RWPE2 (cell line): ENCODE results near the gene IRF6.

Source experiments
- ATAC-seq: fragments of 200-7000 bp; cut with Tn5 transposase; 3 replicates; pipeline ENCODE4 v1.9.1; 2021; ENCODE audit warnings: low read depth
- DNase-seq: peaks from one replicate; pipeline ENCODE4 v3.0.0-alpha.2; 2020; ENCODE audit warnings: low spot score
- H3K27ac ChIP-seq: fragments of 450-650 bp; 2 replicates; pipeline ENCODE4 v1.5.1; 2017; ENCODE audit warnings: mild to moderate bottlenecking; ENCODE audit not compliant: poor library complexity, severe bottlenecking
- H3K27me3 ChIP-seq: fragments of 250-450 bp; sonication (Bioruptor Pico); 2 replicates; pipeline ENCODE4 v1.5.1; 2021; ENCODE audit warnings: mild to moderate bottlenecking, moderate library complexity; ENCODE audit not compliant: insufficient read depth, poor library complexity, severe bottlenecking
- H3K36me3 ChIP-seq: fragments of 250-450 bp; sonication (Bioruptor Pico); 2 replicates; pipeline ENCODE4 v1.5.1; 2020; ENCODE audit warnings: low read depth, mild to moderate bottlenecking, moderate library complexity
- H3K4me1 ChIP-seq: fragments of 250-450 bp; sonication (Bioruptor Pico); 2 replicates; pipeline ENCODE4 v1.5.1; 2021; ENCODE audit warnings: mild to moderate bottlenecking, moderate library complexity; ENCODE audit not compliant: insufficient read depth, poor library complexity, severe bottlenecking
- H3K4me3 ChIP-seq: fragments of 250-450 bp; sonication (Bioruptor Pico); 2 replicates; pipeline ENCODE4 v1.5.1; 2021; ENCODE audit warnings: mild to moderate bottlenecking, moderate library complexity; ENCODE audit not compliant: severe bottlenecking
- H3K9me3 ChIP-seq: fragments of 250-450 bp; sonication (Bioruptor Pico); 2 replicates; pipeline ENCODE4 v1.5.1; 2021; ENCODE audit warnings: mild to moderate bottlenecking, moderate library complexity; ENCODE audit not compliant: severe bottlenecking
- TF ChIP-seq, protein P1 (sequence below): fragments of 450-650 bp; IDR thresholded peaks from one replicate; pipeline ENCODE4 v1.5.1; 2017; ENCODE audit warnings: mild to moderate bottlenecking, moderate library complexity; ENCODE audit not compliant: poor library complexity, severe bottlenecking

The IRF6 gene

DNA sequence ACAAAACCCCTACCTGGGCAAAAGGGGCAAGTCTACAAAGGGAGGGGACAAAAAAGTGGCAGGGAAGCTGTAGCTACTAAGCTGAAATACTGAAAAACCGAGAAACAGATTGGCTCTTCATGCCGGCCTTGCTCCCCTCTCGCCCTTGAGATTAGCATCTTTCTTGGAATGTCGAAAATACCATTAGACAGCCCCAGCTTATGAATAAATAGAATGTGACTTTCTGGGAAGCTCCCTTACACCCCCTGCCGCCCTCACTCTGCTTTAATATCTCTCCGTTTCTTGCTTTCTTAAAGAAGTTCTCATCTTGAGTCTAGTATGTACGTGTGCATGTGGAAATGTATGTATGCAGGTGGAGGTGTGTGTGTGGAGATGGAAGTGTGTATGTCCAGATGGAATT, 36.0 kb downstream of the IRF6 start:
- Histone ChIP-seq H3K36me3 (no peaks in the 10 kb centered on the region), H3K27ac (peak overlapping the region; percentile 70), H3K9me3 (no peaks in the 10 kb centered on the region), H3K27me3 (no peaks in the 10 kb centered on the region), H3K4me1 (peaks cover 12% of the 10 kb centered on the region), H3K4me3 (no peak overlapping the region)
- DNase-seq (no peak), ATAC-seq (no peak)
- TF ChIP-seq, protein P1, sequence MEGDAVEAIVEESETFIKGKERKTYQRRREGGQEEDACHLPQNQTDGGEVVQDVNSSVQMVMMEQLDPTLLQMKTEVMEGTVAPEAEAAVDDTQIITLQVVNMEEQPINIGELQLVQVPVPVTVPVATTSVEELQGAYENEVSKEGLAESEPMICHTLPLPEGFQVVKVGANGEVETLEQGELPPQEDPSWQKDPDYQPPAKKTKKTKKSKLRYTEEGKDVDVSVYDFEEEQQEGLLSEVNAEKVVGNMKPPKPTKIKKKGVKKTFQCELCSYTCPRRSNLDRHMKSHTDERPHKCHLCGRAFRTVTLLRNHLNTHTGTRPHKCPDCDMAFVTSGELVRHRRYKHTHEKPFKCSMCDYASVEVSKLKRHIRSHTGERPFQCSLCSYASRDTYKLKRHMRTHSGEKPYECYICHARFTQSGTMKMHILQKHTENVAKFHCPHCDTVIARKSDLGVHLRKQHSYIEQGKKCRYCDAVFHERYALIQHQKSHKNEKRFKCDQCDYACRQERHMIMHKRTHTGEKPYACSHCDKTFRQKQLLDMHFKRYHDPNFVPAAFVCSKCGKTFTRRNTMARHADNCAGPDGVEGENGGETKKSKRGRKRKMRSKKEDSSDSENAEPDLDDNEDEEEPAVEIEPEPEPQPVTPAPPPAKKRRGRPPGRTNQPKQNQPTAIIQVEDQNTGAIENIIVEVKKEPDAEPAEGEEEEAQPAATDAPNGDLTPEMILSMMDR: no peak

DNA sequence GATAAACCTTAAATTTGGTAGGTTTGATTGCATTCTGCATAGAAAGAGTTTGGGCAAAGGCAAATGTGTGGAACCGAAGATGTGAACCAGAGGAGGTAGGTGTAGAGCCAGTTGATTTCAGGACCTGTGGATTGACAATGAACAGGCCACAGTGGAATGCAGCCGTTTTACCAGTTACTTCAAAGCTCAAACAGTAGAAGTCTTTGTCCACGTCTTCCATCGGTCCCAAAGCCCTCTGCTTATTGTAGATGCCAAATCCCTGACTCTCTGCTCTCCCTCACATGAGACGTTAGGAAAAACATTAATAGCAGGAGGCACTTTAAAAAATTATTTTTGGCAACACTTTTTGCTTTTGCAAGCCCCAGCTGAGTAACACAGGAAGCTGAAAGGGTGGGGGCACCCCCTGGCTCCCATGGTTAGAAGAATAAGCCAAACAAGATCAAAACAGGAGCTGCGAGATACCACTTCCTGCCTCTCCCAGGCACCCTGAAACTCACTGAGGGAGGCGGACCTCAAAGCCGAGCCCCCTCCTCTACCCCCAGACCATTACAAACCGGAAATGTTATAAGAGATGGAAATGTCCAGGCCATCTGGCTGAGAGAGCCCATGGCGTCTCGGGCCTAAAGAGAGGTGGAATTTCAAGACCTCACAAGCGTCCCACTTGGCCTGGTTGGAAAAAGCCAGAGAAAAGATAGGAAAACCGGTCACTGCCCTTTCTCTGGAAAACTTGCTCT, 36.6 kb downstream of the IRF6 start:
- DNase-seq (no peak), ATAC-seq (peak; percentile 83)
- peak overlapping the region; percentile 70 for H3K27ac ChIP-seq

GRCh38 chr1:209768354-209768774, 37.6 kb downstream of the IRF6 start:
- ATAC-seq (no peak), DNase-seq (no peak)
- Histone ChIP-seq H3K4me3 (no peak overlapping the region), H3K36me3 (no peaks in the 10 kb centered on the region), H3K4me1 (peaks cover 12% of the 10 kb centered on the region), H3K9me3 (no peaks in the 10 kb centered on the region), H3K27ac (peak overlapping the region; percentile 70), H3K27me3 (no peaks in the 10 kb centered on the region)
- TF ChIP-seq, protein P1: no peak

More for the DNA sequence above, 36.6 kb downstream of the IRF6 start:
- TF ChIP-seq, protein P1: no peak
- H3K36me3 ChIP-seq: no peaks in the 10 kb centered on the region
- no peaks in the 10 kb centered on the region for H3K27me3 ChIP-seq
- no peak overlapping the region for H3K4me3 ChIP-seq
- H3K4me1 ChIP-seq: peaks cover 12% of the 10 kb centered on the region
- no peaks in the 10 kb centered on the region for H3K9me3 ChIP-seq

DNA sequence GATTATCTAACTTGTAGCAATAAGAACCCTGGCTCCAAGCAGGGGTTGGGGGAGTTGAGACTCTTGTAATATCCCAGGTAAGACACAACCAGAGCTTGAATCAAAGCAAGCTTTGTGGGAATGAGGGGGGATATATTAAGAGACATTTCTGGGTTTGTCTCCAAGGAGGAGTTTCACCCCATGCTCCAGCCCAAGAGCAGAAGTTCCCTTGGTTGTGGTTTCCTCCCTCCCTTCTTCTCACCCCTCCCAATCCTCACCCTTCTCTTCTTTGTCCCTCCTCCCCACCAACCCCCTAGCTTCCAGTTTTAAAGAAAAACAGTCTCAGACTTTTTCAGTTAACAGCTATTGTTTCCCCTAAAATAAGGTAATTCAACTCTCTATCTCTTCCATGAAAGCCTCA, 38.2 kb downstream of the IRF6 start:
- no peak overlapping the region for H3K27ac ChIP-seq
- TF ChIP-seq, protein P1: no peak

DNA sequence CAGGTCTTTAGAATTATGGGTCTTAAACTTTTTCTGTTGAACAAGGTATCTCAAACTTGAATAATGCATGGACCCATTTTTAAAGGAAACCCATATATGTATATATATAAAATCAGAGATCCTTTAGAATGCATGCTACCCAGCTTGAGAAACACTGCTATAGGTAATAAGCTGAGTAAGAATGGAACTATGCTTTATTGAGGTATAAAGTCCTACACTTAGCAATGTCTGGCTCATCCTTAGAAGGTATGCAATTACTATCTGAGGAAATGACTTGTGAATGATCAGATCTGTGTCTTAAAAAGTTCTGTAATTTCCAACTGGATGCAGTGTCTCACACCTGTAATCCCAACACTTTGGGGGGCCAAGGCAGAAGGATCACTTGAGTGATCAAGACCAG, 38.8 kb downstream of the IRF6 start:
- Histone ChIP-seq H3K9me3 (no peaks in the 10 kb centered on the region), H3K4me1 (peaks cover 12% of the 10 kb centered on the region), H3K4me3 (no peak overlapping the region), H3K36me3 (no peaks in the 10 kb centered on the region), H3K27ac (no peak overlapping the region), H3K27me3 (no peaks in the 10 kb centered on the region)
- DNase-seq (no peak), ATAC-seq (no peak)
- TF ChIP-seq, protein P1: no peak

More for the DNA sequence above, 38.2 kb downstream of the IRF6 start:
- H3K4me3 ChIP-seq: no peak overlapping the region
- ATAC-seq: no peak
- H3K27me3 ChIP-seq: no peaks in the 10 kb centered on the region
- DNase-seq: no peak
- H3K36me3 ChIP-seq: no peaks in the 10 kb centered on the region
- H3K9me3 ChIP-seq: no peaks in the 10 kb centered on the region
- peaks cover 12% of the 10 kb centered on the region for H3K4me1 ChIP-seq
